ENCODE results near the gene DENND1A. TPM values are rescaled to one million over a fixed set of nuclear protein-coding genes. Genes with fewer than 3 reads are reported as not detected.

The DENND1A gene
- total RNA-seq, 6 experiments from 2014 or later = 13.9 to 22.6 (median 16.3) TPM

DNA sequence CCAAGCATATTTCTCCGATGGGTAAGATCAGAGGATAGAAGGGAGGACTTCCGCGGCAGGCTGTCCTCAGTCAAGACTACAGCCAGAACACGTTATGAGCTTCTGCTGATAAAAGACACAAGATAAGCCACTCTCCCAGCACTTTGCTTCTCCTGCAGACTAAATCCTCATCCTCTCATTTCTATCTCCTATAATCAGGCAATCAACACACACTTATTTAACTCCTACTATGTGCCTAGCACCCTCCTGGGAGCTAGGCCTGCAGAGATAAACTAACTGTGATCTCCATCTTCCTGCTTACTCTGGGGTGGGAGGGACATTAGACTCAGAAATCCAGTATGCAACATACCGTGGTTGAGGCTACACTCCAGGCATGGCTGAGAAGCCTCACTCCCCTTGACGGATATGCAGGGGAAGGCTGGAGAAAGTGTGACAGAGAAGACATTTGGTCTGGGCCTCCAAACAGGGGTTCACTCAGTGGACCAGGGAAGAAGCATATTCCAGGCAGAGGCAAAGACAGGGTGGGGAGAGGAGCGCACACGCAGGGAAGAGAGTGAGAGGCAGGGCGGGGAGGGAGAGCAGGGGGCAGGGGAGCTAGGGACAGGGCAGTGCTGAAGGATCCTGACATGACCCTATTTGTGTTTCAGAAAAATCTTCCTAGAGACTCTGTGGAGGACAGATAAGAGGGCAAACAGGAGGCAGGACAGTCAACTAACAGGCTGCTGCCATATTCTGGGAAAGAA, 274.1 kb downstream of the DENND1A start:
- Histone ChIP-seq H3K27ac (no peak overlapping the region), H3K27me3 (no peaks in the 10 kb centered on the region), H3K36me3 (no peaks in the 10 kb centered on the region), H3K9me3 (no peaks in the 10 kb centered on the region), H3K4me1 (no peaks in the 10 kb centered on the region), H3K4me3 (no peak overlapping the region)
- 83% methylated on average over 8 of the region's 9 CpGs for WGBS (ENCODE audit: insufficient coverage, low coverage, low lambda C conversion rate, missing lambda C conversion rate)
- no peak for ATAC-seq
- intact Hi-C loops (cut with DNase I) = no loop called here
- no peak for DNase-seq
- TF ChIP-seq, protein P1, sequence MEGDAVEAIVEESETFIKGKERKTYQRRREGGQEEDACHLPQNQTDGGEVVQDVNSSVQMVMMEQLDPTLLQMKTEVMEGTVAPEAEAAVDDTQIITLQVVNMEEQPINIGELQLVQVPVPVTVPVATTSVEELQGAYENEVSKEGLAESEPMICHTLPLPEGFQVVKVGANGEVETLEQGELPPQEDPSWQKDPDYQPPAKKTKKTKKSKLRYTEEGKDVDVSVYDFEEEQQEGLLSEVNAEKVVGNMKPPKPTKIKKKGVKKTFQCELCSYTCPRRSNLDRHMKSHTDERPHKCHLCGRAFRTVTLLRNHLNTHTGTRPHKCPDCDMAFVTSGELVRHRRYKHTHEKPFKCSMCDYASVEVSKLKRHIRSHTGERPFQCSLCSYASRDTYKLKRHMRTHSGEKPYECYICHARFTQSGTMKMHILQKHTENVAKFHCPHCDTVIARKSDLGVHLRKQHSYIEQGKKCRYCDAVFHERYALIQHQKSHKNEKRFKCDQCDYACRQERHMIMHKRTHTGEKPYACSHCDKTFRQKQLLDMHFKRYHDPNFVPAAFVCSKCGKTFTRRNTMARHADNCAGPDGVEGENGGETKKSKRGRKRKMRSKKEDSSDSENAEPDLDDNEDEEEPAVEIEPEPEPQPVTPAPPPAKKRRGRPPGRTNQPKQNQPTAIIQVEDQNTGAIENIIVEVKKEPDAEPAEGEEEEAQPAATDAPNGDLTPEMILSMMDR (IDR thresholded peaks at IDR 0.05) = no peak
- no peak for TF ChIP-seq POLR2A (IDR thresholded peaks at IDR 0.05)

DNA sequence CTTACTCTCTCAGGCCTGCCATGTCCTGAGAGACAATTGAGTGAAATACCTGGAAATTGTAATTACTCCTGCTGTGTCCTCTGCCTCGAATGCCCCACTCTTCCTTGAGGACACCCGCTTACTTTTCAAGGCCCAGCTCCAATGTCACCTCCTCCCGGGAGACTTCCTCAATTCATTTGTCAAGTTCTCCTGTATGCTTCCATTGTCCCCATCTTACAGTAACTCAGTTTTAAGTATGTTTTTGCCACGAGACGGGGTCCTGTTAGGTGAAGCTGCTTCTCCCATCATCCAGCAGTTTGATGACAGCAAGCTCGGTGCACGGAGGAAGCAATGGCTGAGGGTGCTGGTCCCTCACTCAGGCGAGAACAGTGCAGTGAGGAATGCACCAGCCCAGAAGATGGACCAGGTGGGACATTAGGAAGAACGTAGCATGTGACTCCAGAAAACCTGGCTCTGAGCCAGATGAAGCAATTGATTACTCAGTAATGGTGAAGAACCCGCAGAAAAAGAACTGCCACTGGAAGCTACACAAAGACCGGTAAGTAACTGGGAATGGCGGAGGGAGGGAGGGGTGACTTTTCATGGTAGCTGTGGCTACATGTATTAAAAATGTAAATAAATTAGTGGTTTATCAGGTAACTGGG, 274.8 kb downstream of the DENND1A start:
- intact Hi-C loops (cut with DNase I) = no loop called here
- no peak for ATAC-seq

DNA sequence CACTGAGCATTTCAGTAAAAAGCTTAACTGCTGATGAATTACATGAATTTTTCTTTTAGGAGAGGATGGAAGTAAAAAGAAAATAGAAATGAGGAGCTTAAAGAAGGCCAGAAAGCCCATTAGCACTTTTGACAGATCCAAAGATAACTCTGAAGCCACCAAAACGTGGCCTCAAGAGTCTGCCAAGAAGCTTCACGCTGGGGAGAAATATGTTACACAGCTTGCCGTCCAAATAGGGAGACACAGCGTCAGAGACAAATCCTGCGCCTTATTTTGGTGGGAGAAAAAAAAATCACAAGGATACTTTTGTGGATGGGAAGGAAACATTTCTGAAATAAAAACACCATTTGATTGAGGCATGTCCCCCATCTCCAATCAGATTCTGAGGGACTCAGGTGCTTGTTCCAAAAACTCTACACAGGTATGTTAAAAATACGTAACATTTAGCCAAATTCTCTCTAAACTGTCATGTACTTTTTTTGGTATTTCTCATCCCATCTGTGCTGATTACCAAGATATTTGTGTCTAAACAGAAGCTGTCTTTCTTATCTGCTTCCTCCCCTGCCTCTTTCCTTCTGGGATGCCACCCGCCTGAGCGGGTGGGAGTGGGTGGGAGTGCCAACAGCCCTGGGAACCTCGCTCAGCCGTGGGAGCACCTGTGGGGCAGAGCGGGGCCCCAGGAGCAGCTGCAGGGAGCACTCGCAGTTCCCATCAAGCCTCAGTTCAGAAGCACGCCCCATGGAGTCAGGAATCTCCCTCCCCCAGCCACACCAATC, 275.5 kb downstream of the DENND1A start:
- WGBS (ENCODE audit: insufficient coverage, low coverage, low lambda C conversion rate, missing lambda C conversion rate) = 87% methylated on average over 9 of the region's 13 CpGs
- ATAC-seq (no peak), DNase-seq (no peak)
- Histone ChIP-seq H3K27me3 (no peaks in the 10 kb centered on the region), H3K9me3 (no peaks in the 10 kb centered on the region), H3K4me1 (no peaks in the 10 kb centered on the region), H3K36me3 (no peaks in the 10 kb centered on the region), H3K27ac (no peak overlapping the region), H3K4me3 (no peak overlapping the region)
- intact Hi-C loops (cut with DNase I) = no loop called here
- no peak for TF ChIP-seq POLR2A (IDR thresholded peaks at IDR 0.05)
- TF ChIP-seq, protein P1 (IDR thresholded peaks at IDR 0.05) = no peak

More for the DNA sequence above, 274.8 kb downstream of the DENND1A start:
- WGBS (ENCODE audit: insufficient coverage, low coverage, low lambda C conversion rate, missing lambda C conversion rate) = 92% methylated on average over 11 of the region's 12 CpGs
- no peak for DNase-seq
- H3K9me3 ChIP-seq = no peaks in the 10 kb centered on the region
- no peak overlapping the region for H3K27ac ChIP-seq
- no peaks in the 10 kb centered on the region for H3K27me3 ChIP-seq
- no peaks in the 10 kb centered on the region for H3K36me3 ChIP-seq
- H3K4me1 ChIP-seq = no peaks in the 10 kb centered on the region
- H3K4me3 ChIP-seq = no peak overlapping the region
- TF ChIP-seq, protein P1 (IDR thresholded peaks at IDR 0.05) = no peak
- TF ChIP-seq POLR2A (IDR thresholded peaks at IDR 0.05) = no peak

DNA sequence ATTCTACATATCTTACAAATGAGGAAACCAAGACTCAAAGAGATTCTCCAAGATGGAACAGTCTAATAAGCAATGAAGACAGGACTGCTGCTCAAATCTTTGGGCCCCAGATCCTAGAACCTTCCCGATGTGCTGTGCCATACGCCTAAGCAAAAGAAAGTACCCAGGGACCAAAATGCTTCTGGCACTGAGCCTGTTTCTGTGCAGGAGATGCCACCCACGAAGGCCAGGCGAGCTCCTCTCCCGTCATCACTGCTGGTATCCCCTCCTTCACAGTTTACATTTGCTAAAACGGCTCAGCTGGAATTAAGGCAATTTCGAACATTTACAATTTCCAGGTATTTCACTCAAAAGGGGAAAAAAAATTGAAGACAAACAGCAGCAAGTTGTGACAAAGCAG, 277.5 kb downstream of the DENND1A start:
- peaks cover 0 to 2% (median 0%) of the 10 kb centered on the region in 4 donors for H3K4me1 ChIP-seq
- ATAC-seq (no peak), DNase-seq (no peak)
- TF ChIP-seq POLR2A (IDR thresholded peaks at IDR 0.05) = no peak
- TF ChIP-seq, protein P1 (IDR thresholded peaks at IDR 0.05) = no peak
- intact Hi-C loops (cut with DNase I) = no loop called here
- H3K27me3 ChIP-seq = no peaks in the 10 kb centered on the region
- no peak overlapping the region for H3K4me3 ChIP-seq
- WGBS (ENCODE audit: insufficient coverage, low coverage, low lambda C conversion rate, missing lambda C conversion rate) = 98% methylated on average over 5 of the region's 7 CpGs
- H3K27ac ChIP-seq = no peak overlapping the region
- no peaks in the 10 kb centered on the region for H3K36me3 ChIP-seq
- H3K9me3 ChIP-seq = no peaks in the 10 kb centered on the region

Data from right lobe of liver (tissue), 6 donors.